Suprapubic skin (tissue), 4 donors: Measurements from ENCODE around the gene ANAPC15. TPM values are rescaled to one million over a fixed set of nuclear protein-coding genes. Genes with fewer than 3 reads are reported as not detected.
A peak's percentile ranks its signal among the peaks of the same experiment; 100 is the strongest.

Source experiments
- DNase-seq, 2 donors: peaks; one replicate each; pipeline ENCODE4 v3.0.0-alpha.2; 2019; ENCODE audit warnings: low spot score in 2 of 2
- H3K27ac ChIP-seq: fragments of 200-600 bp; sonication (generic); one replicate; pipeline ENCODE4 v1.5.1; 2019
- H3K27me3 ChIP-seq: fragments of 200-600 bp; sonication (generic); one replicate; pipeline ENCODE4 v1.5.1; 2019
- H3K36me3 ChIP-seq: fragments of 200-600 bp; sonication (generic); one replicate; pipeline ENCODE4 v1.5.1; 2019
- H3K4me1 ChIP-seq: fragments of 200-600 bp; sonication (generic); one replicate; pipeline ENCODE4 v1.5.1; 2019
- H3K4me3 ChIP-seq: fragments of 200-600 bp; sonication (generic); one replicate; pipeline ENCODE4 v1.5.1; 2019; ENCODE audit warnings: mild to moderate bottlenecking
- H3K9me3 ChIP-seq: fragments of 200-600 bp; sonication (generic); one replicate; pipeline ENCODE4 v1.5.1; 2019
- EP300 ChIP-seq: sonication (generic); formaldehyde crosslinking; IDR thresholded peaks from one replicate; pipeline ENCODE4 v1.6.1; 2017; ENCODE audit warnings: antibody characterized with exemption
- POLR2A ChIP-seq, 2 donors: fragments of 450-650 bp; IDR thresholded peaks; one replicate each; pipeline ENCODE4 v1.6.1; 2017; ENCODE audit warnings: antibody characterized with exemption in 2 of 2, mild to moderate bottlenecking in 2 of 2, moderate library complexity in 2 of 2
- POLR2AphosphoS5 ChIP-seq, 3 donors: sonication (generic); formaldehyde crosslinking; IDR thresholded peaks; one replicate each; pipeline ENCODE4 v1.6.1; 2017; ENCODE audit warnings: antibody characterized with exemption in 3 of 3
- WGBS: methylation state at CpG from one replicate; pipeline ENCODE4 v1.1.5; 2018; 5-methylcytosine and 5-hydroxymethylcytosine counted together
- total RNA-seq, 4 donors: library from RNA; depleted of rRNA; stranded (reverse); fragments of >200 nt; gene quantifications; one replicate each; pipeline ENCODE4 v1.1.0, GENCODE V29; 2016
- TF ChIP-seq, protein P1 (sequence below), 2 donors: fragments of 200-600 bp in 1 of 2; fragments of 450-650 bp in 1 of 2; sonication (generic) in 1 of 2; IDR thresholded peaks; one replicate each; pipeline ENCODE4 v1.5.1; 2016 to 2019; ENCODE audit warnings: antibody characterized with exemption in 2 of 2, mild to moderate bottlenecking in 1 of 2, moderate library complexity in 1 of 2

ANAPC15 gene
- total RNA-seq, 4 donors from 2014 or later = 20.6 to 32.1 (median 25.6) TPM

DNA sequence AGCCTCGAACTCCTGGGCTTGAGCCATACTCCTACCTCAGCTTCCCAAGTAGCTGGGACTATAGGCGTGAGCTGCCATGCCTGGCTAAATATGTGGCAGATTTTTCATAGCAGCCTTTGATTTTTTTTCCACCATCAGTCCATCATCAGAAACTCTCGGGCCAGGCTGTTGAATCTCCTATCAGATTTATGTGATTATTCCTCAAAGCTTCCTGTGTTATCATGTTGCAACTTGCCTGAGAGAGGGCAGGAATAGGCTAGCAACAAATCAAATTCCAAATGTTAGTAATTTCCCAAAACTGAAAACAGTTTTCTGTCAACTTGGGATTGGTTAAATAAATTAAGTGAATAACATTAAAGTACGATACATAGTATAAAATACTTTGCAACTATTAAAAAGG is 28.4 kb downstream of the ANAPC15 start:
- TF ChIP-seq, protein P1, sequence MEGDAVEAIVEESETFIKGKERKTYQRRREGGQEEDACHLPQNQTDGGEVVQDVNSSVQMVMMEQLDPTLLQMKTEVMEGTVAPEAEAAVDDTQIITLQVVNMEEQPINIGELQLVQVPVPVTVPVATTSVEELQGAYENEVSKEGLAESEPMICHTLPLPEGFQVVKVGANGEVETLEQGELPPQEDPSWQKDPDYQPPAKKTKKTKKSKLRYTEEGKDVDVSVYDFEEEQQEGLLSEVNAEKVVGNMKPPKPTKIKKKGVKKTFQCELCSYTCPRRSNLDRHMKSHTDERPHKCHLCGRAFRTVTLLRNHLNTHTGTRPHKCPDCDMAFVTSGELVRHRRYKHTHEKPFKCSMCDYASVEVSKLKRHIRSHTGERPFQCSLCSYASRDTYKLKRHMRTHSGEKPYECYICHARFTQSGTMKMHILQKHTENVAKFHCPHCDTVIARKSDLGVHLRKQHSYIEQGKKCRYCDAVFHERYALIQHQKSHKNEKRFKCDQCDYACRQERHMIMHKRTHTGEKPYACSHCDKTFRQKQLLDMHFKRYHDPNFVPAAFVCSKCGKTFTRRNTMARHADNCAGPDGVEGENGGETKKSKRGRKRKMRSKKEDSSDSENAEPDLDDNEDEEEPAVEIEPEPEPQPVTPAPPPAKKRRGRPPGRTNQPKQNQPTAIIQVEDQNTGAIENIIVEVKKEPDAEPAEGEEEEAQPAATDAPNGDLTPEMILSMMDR (IDR thresholded peaks at IDR 0.05) = no peak
- TF ChIP-seq POLR2AphosphoS5 (IDR thresholded peaks at IDR 0.05) (no peak), POLR2A (IDR thresholded peaks at IDR 0.05) (no peak), EP300 (no peak)
- 53% methylated on average over 4 of the region's 4 CpGs for WGBS
- H3K4me3 ChIP-seq = no peak overlapping the region
- H3K4me1 ChIP-seq = peaks cover 37% of the 10 kb centered on the region
- DNase-seq = no peak
- peaks cover 9% of the 10 kb centered on the region for H3K36me3 ChIP-seq
- no peak overlapping the region for H3K27ac ChIP-seq
- H3K27me3 ChIP-seq = no peaks in the 10 kb centered on the region
- no peaks in the 10 kb centered on the region for H3K9me3 ChIP-seq

DNA sequence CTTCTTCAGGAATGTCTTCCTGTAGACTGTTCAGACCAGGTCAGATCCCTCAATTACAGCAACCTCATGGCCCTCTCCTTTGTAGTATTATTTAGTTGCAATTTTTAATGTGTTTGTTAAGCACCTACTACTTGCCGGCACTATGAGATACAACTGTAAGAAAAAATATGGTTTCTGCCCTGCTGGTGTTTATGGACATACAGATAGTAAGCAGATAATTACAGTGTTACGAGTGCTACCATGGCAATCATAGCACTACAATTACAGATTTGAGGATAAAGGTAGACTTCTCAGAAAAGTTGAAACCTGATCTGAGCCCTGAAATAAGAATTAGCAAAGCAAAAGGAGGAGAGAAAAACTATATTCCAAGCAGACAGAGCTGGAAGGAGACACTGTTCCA is 29.1 kb downstream of the ANAPC15 start:
- Histone ChIP-seq H3K9me3 (no peaks in the 10 kb centered on the region), H3K27me3 (no peaks in the 10 kb centered on the region), H3K27ac (no peak overlapping the region), H3K36me3 (peaks cover 5% of the 10 kb centered on the region), H3K4me1 (peaks cover 42% of the 10 kb centered on the region), H3K4me3 (no peak overlapping the region)
- 66% methylated on average over 2 of the region's 2 CpGs for WGBS
- no peak for DNase-seq
- TF ChIP-seq POLR2AphosphoS5 (IDR thresholded peaks at IDR 0.05) = no peak
- TF ChIP-seq EP300 = no peak
- TF ChIP-seq, protein P1 (IDR thresholded peaks at IDR 0.05) = no peak
- no peak for TF ChIP-seq POLR2A (IDR thresholded peaks at IDR 0.05)

DNA sequence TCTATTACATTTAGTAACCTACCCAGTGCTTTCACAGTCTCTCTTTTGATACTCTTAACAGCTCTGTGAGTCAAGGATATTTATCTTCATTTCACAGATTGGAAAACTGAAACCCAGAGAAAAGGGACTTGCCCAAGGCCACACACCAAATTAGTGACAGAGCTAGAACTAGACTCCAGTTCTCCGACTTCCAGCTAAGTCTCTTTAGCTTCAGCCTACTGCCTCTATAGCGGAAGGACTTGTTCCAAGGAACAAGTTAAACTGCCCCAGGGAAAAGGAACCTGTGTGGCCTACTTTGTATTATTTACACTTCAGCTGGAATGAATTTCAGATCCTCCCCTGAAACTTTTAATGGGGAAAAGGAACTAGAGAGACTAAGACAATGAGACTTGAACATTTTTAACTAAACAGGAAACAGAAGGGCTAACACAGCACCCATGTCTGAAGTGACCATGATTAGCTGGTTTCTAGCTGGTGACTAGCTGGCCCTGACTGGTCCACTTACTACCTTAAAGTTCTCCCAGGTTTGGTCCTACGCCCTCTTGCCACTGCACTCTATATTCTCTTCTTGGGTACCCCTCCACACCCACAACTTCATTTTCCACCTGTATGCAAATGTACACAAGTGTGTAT is 30.6 kb downstream of the ANAPC15 start:
- Histone ChIP-seq H3K27me3 (no peaks in the 10 kb centered on the region), H3K4me1 (peaks cover 48% of the 10 kb centered on the region), H3K9me3 (no peaks in the 10 kb centered on the region), H3K4me3 (no peak overlapping the region), H3K36me3 (no peaks in the 10 kb centered on the region), H3K27ac (peak overlapping the region; percentile 86)
- WGBS = 61% methylated on average over 3 of the region's 3 CpGs
- TF ChIP-seq EP300 = no peak
- no peak for TF ChIP-seq POLR2A (IDR thresholded peaks at IDR 0.05)
- TF ChIP-seq, protein P1 (IDR thresholded peaks at IDR 0.05) = no peak
- no peak for TF ChIP-seq POLR2AphosphoS5 (IDR thresholded peaks at IDR 0.05)
- peak in 1 of 2 donors; percentile 4 for DNase-seq

DNA sequence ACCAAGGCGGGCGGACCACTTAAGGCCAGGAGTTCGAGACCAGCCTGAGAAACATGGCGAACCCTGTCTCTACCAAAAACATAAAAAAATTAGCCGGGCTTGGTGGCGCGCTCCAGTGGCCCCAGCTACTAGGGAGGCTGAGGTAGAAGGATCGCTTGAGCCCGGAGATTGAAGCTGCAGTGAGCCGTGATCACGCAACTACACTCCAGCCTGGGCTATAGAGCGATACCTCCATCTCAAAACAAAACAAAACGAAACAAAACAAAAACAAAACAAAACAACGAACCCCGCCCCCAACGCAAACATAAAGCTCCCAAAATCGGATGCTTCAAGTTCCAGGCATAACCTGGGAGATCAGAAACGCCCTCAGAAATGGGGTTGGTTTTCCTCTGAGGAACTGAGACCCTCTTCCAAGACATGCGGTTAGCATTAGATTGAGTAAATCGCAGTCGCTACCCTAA is 31.3 kb downstream of the ANAPC15 start:
- Histone ChIP-seq H3K27me3 (no peaks in the 10 kb centered on the region), H3K4me1 (peaks cover 48% of the 10 kb centered on the region), H3K27ac (peak overlapping the region; percentile 86), H3K36me3 (no peaks in the 10 kb centered on the region), H3K4me3 (peak overlapping the region; percentile 66), H3K9me3 (no peaks in the 10 kb centered on the region)
- TF ChIP-seq, protein P1 (IDR thresholded peaks at IDR 0.05) = no peak
- no peak for TF ChIP-seq EP300
- no peak for TF ChIP-seq POLR2AphosphoS5 (IDR thresholded peaks at IDR 0.05)
- no peak for TF ChIP-seq POLR2A (IDR thresholded peaks at IDR 0.05)
- 68% methylated on average over 21 of the region's 21 CpGs for WGBS
- DNase-seq = no peak

DNA sequence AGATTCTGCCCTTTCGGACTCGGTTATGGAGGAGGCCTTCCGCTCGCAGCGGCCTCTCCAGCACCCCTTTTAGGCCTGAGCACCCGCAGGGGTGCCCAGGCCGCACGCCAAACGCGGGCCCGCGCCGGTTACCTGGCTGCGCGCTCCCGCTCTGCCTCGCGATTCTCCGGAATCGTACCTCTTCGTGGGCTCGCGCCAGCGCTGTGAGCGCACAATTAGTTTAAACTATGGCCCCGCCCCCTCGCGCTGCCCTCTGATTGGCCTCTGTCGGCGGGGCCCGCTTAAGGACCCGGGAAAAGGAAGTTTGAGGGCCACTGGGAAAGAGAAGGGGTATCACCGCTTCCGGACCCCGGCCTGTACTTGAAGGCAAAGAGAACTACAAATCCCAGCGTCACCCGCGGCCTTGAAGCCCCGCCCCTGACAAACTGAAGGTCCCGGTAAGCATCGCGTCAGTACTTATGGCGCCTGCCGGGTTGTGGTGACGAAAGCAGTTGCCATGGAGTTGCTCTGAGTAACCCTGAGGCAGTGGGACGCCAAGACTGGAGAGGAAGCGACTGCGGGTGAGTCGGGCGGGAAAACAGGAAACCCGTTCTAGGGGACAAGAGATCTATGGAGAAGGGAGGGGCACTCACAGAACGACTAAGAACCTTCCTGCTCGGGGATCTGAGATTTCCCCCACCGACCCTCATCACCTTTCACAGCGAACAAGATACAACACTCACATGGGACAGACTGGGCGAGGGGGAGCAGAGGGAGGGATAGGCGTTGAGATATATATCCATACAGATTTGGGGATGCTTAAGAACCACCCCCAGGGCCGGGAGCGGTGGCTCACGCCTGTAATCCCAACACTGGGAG is 31.9 kb downstream of the ANAPC15 start, which contains the start of the genes LRRC51 and NUMA1:
Gene LRRC51, plus strand, starts transcription at position 525 of the 858 bp plus-strand sequence. CDS start 8,234 bp downstream, outside the sequence.
Gene NUMA1, minus strand, starts transcription at position 217 of the 858 bp plus-strand sequence. CDS start 44,599 bp downstream, outside the sequence.
- DNase-seq = peak; percentile 100
- Histone ChIP-seq H3K4me1 (peaks cover 48% of the 10 kb centered on the region), H3K27ac (peak within 1 kb of the TSS; percentile 86), H3K36me3 (no peaks in the 10 kb centered on the region), H3K27me3 (no peaks in the 10 kb centered on the region), H3K9me3 (no peaks in the 10 kb centered on the region), H3K4me3 (peak within 1 kb of the TSS; percentile 66)
- peak in 1 of 3 donors; percentile 76 for TF ChIP-seq POLR2AphosphoS5 (IDR thresholded peaks at IDR 0.05)
- peak in 1 of 2 donors; percentile 24 for TF ChIP-seq POLR2A (IDR thresholded peaks at IDR 0.05)
- TF ChIP-seq, protein P1 (IDR thresholded peaks at IDR 0.05) = no peak
- under 1% methylated on average over 39 of the region's 60 CpGs for WGBS
